K562 (cell line): Measurements from ENCODE around the gene GLIS1.

Experiments used
- NCOA2 ChIP-seq, 2 experiments: fragments of 450-650 bp; IDR thresholded peaks; 2 replicates each; pipeline ENCODE4 v1.6.1; 2018; ENCODE audit warnings: mild to moderate bottlenecking in 2 of 2, moderate library complexity in 1 of 2; ENCODE audit not compliant: partially characterized antibody in 2 of 2
- PHF8 ChIP-seq: fragments of 200-600 bp; sonication (generic); IDR thresholded peaks from 2 replicates; pipeline ENCODE4 v1.6.1; 2012; ENCODE audit warnings: mixed run types, mild to moderate bottlenecking, inconsistent platforms, low read length, moderate library complexity, borderline replicate concordance
- ZNF766 ChIP-seq: fragments of 200-800 bp; sonication (Bioruptor generic); conservative IDR thresholded peaks from 2 replicates; pipeline ENCODE4 v1.6.1; 2016; ENCODE audit warnings: missing genetic modification characterization, missing compliant biosample characterization

GRCh38 chr1:53682881-53683280, 56.1 kb downstream of the GLIS1 start:
- TF ChIP-seq ZNF766 (CRISPR knock-in tag) (no peak), NCOA2 (IDR thresholded peaks at IDR 0.05; ENCODE audit: partially characterized antibody in 2 of 2) (no peak), PHF8 (no peak)
